Nephron progenitor cell (in vitro differentiated cells): ENCODE data around the gene PSMA7.

Experiments used
- DNase-seq: peaks from one replicate; pipeline ENCODE4 v3.0.0; 2021
- H3K27ac Mint-ChIP-seq: 2 replicates; pipeline ENCODE4 v1.8.0; 2021; ENCODE audit warnings: mild to moderate bottlenecking, moderate library complexity, mixed read lengths
- H3K27me3 Mint-ChIP-seq: 2 replicates; pipeline ENCODE4 v1.8.0; 2021; ENCODE audit warnings: mild to moderate bottlenecking, low read depth, mixed read lengths; ENCODE audit not compliant: poor library complexity
- H3K36me3 Mint-ChIP-seq: 2 replicates; pipeline ENCODE4 v1.8.0; 2021; ENCODE audit warnings: low read depth, mixed read lengths
- H3K4me1 Mint-ChIP-seq: 2 replicates; pipeline ENCODE4 v1.8.0; 2021; ENCODE audit warnings: mixed read lengths
- H3K4me3 Mint-ChIP-seq: 2 replicates; pipeline ENCODE4 v1.8.0; 2021; ENCODE audit warnings: mild to moderate bottlenecking, moderate library complexity, mixed read lengths
- H3K9me3 Mint-ChIP-seq: 2 replicates; pipeline ENCODE4 v1.8.0; 2021; ENCODE audit warnings: mild to moderate bottlenecking, moderate library complexity, mixed read lengths
- CTCF ChIP-seq: fragments of 200-600 bp; sonication (generic); IDR thresholded peaks from 2 replicates; pipeline ENCODE4 v1.5.0; 2021; ENCODE audit warnings: antibody characterized with exemption

The PSMA7 gene

GRCh38 chr20:62186096-62186426, 42.9 kb upstream of the PSMA7 start:
- peaks cover 26% of the 10 kb centered on the region for H3K4me1 Mint-ChIP-seq

GRCh38 chr20:62183426-62184142, 40.4 kb upstream of the PSMA7 start:
- Mint-ChIP-seq H3K27ac (peak overlapping the region; percentile 73), H3K4me1 (peaks cover 26% of the 10 kb centered on the region)
- DNase-seq = no peak

More at GRCh38 chr20:62186096-62186426, 42.9 kb upstream of the PSMA7 start:
- Mint-ChIP-seq H3K36me3 (peaks cover 7% of the 10 kb centered on the region), H3K27ac (no peak overlapping the region), H3K27me3 (peaks cover 2% of the 10 kb centered on the region), H3K4me3 (no peak overlapping the region), H3K9me3 (no peaks in the 10 kb centered on the region)
- TF ChIP-seq CTCF = no peak
- no peak for DNase-seq

GRCh38 chr20:62182469-62183425, 39.6 kb upstream of the PSMA7 start, which contains the start of gene MTG2:
TSS of gene MTG2 (plus strand) at chr20:62183028. CDS start at chr20:62193421, 10,393 bp downstream.
- peak; percentile 95 for DNase-seq
- H3K4me3 Mint-ChIP-seq = peak within 1 kb of the TSS; percentile 93
- H3K36me3 Mint-ChIP-seq = no peaks in the 10 kb centered on the region
- no peaks in the 10 kb centered on the region for H3K9me3 Mint-ChIP-seq
- H3K27ac Mint-ChIP-seq = peak within 1 kb of the TSS; percentile 80
- no peak for TF ChIP-seq CTCF
- H3K4me1 Mint-ChIP-seq = peaks cover 26% of the 10 kb centered on the region
- peaks cover 2% of the 10 kb centered on the region for H3K27me3 Mint-ChIP-seq

More at GRCh38 chr20:62183426-62184142, 40.4 kb upstream of the PSMA7 start:
- no peaks in the 10 kb centered on the region for H3K36me3 Mint-ChIP-seq
- H3K27me3 Mint-ChIP-seq = peaks cover 2% of the 10 kb centered on the region
- peak overlapping the region; percentile 93 for H3K4me3 Mint-ChIP-seq
- no peaks in the 10 kb centered on the region for H3K9me3 Mint-ChIP-seq
- TF ChIP-seq CTCF = no peak

- no peak for TF ChIP-seq CTCF
- H3K4me3 Mint-ChIP-seq = peak overlapping the region; percentile 93
- no peak for DNase-seq
- H3K4me1 Mint-ChIP-seq = peaks cover 24% of the 10 kb centered on the region
- H3K36me3 Mint-ChIP-seq = peaks cover 8% of the 10 kb centered on the region
- peak overlapping the region; percentile 80 for H3K27ac Mint-ChIP-seq
- peaks cover 9% of the 10 kb centered on the region for H3K27me3 Mint-ChIP-seq
- H3K9me3 Mint-ChIP-seq = no peaks in the 10 kb centered on the region
Measured at GRCh38 chr20:62181808-62182207, 38.6 kb upstream of the PSMA7 start.

- no peaks in the 10 kb centered on the region for H3K9me3 Mint-ChIP-seq
- H3K27me3 Mint-ChIP-seq = peaks cover 11% of the 10 kb centered on the region
- peaks cover 16% of the 10 kb centered on the region for H3K4me1 Mint-ChIP-seq
- H3K4me3 Mint-ChIP-seq = no peak overlapping the region
- H3K27ac Mint-ChIP-seq = peak overlapping the region; percentile 75
- no peak for TF ChIP-seq CTCF
- H3K36me3 Mint-ChIP-seq = peaks cover 23% of the 10 kb centered on the region
- DNase-seq = no peak
Measured at GRCh38 chr20:62179162-62179504, 35.9 kb upstream of the PSMA7 start.
